A172 (cell line): ENCODE data around the gene CYTH4. TPM values are rescaled to one million over a fixed set of nuclear protein-coding genes. Genes with fewer than 3 reads are reported as not detected.
A peak's percentile ranks its signal among the peaks of the same experiment; 100 is the strongest.
"Not testable (repeated sequence)": the region's sequence is repeated elsewhere in the genome, so short reads cannot be mapped to it uniquely, and the experiment has no call there.

Experiments
- DNase-seq: peaks from one replicate; pipeline ENCODE4 v3.0.0-alpha.2; 2015; ENCODE audit warnings: low spot score
- total RNA-seq: library from RNA; depleted of rRNA; stranded (reverse); fragments of >200 nt; shearing (Covaris generic); gene quantifications from 2 replicates; pipeline ENCODE4 v1.2.3, GENCODE V29; 2014

CYTH4 gene
- total RNA-seq, 1 experiment from 2014 or later, result 0.43 TPM

GRCh38 chr22:37249986-37250385 is 32.3 kb upstream of the CYTH4 start:
- DNase-seq, result no peak

- DNase-seq, result not testable (repeated sequence)
Measured at GRCh38 chr22:37251836-37252235, 30.5 kb upstream of the CYTH4 start.

GRCh38 chr22:37253126-37253660 is 29.1 kb upstream of the CYTH4 start:
- DNase-seq, result no peak

- DNase-seq, result peak; percentile 63
Measured at GRCh38 chr22:37254209-37254866, 28.0 kb upstream of the CYTH4 start.

- peak; percentile 53 for DNase-seq
Measured at GRCh38 chr22:37254867-37255233, 27.5 kb upstream of the CYTH4 start.

- DNase-seq, result no peak
Measured at GRCh38 chr22:37255558-37256006, 26.7 kb upstream of the CYTH4 start.

GRCh38 chr22:37256075-37256726 is 26.1 kb upstream of the CYTH4 start:
- DNase-seq, result no peak

GRCh38 chr22:37258005-37258752 is 24.1 kb upstream of the CYTH4 start:
- no peak for DNase-seq

- DNase-seq, result no peak
Measured at GRCh38 chr22:37258753-37259401, 23.4 kb upstream of the CYTH4 start.

GRCh38 chr22:37259540-37260029 is 22.7 kb upstream of the CYTH4 start:
- no peak for DNase-seq

- no peak for DNase-seq
Measured at GRCh38 chr22:37260155-37260795, 22.0 kb upstream of the CYTH4 start.

- DNase-seq, result no peak
Measured at GRCh38 chr22:37260901-37261336, 21.4 kb upstream of the CYTH4 start.

GRCh38 chr22:37262346-37262745 is 20.0 kb upstream of the CYTH4 start:
- no peak for DNase-seq

- no peak for DNase-seq
Measured at GRCh38 chr22:37263966-37264887, 18.1 kb upstream of the CYTH4 start.

- no peak for DNase-seq
Measured at GRCh38 chr22:37266581-37267134, 15.7 kb upstream of the CYTH4 start.

- no peak for DNase-seq
Measured at GRCh38 chr22:37267135-37267587, 15.1 kb upstream of the CYTH4 start.

GRCh38 chr22:37267661-37268413 is 14.5 kb upstream of the CYTH4 start:
- no peak for DNase-seq

- no peak for DNase-seq
Measured at GRCh38 chr22:37269936-37270678, 12.2 kb upstream of the CYTH4 start.
